HEK293 (cell line): Measurements from ENCODE around the gene RHOB.

ENCODE experiments used
- CTCF ChIA-PET: fragments of 350-600 bp; formaldehyde crosslinking; extraction: SDS; loops from one replicate; lab custom pipeline; 2021; ENCODE audit warnings: antibody characterized with exemption; lab: Yijun Ruan, JAX
- POLR2A ChIA-PET: fragments of 300-600 bp; formaldehyde crosslinking; extraction: SDS; loops from one replicate; lab custom pipeline; 2020; ENCODE audit warnings: antibody characterized with exemption, inconsistent platforms; lab: Yijun Ruan, JAX
- H3K27ac ChIP-seq: fragments of 200-500 bp; sonication (Bioruptor generic); 2 replicates; pipeline ENCODE4 v1.5.1; 2014; ENCODE audit warnings: low read depth, low read length, control low read depth, inconsistent platforms; ENCODE audit errors: extremely low read depth
- H3K36me3 ChIP-seq, 2 experiments: fragments of 200-500 bp in 1 of 2; sonication (Bioruptor generic) in 1 of 2; 1 replicate in 1 of 2; 2 replicates in 1 of 2; pipeline ENCODE4 v1.5.1; 2014 to 2017; ENCODE audit warnings: inconsistent platforms in 2 of 2, low read length in 2 of 2; ENCODE audit not compliant: control insufficient read depth in 2 of 2, insufficient read depth in 1 of 2
- H3K4me1 ChIP-seq: fragments of 200-500 bp; sonication (Bioruptor generic); 2 replicates; pipeline ENCODE4 v1.5.1; 2014; ENCODE audit warnings: mild to moderate bottlenecking, low read length, inconsistent platforms; ENCODE audit not compliant: control insufficient read depth, insufficient read depth
- H3K4me3 ChIP-seq: 2 replicates; pipeline ENCODE4 v1.5.1; 2011; ENCODE audit warnings: low read depth, mild to moderate bottlenecking, control low read depth, low read length, moderate library complexity
- H3K9me3 ChIP-seq: fragments of 200-500 bp; sonication (Bioruptor generic); 2 replicates; pipeline ENCODE4 v1.5.1; 2014; ENCODE audit warnings: low read depth, low read length, inconsistent platforms; ENCODE audit not compliant: control insufficient read depth, insufficient read depth
- BCL11A ChIP-seq: fragments of 450-650 bp; formaldehyde crosslinking; IDR thresholded peaks from 2 replicates; pipeline ENCODE4 v1.5.1; 2016; ENCODE audit warnings: low read depth, missing biosample characterization, missing genetic modification characterization
- HOXC10 ChIP-seq: sonication (generic); formaldehyde crosslinking; IDR thresholded peaks from 2 replicates; pipeline ENCODE4 v1.8.1; 2023; ENCODE audit warnings: mild to moderate bottlenecking, missing genetic modification reagents
- KLF7 ChIP-seq: fragments of 450-650 bp; formaldehyde crosslinking; IDR thresholded peaks from 2 replicates; pipeline ENCODE4 v1.5.1; 2016; ENCODE audit warnings: missing biosample characterization, missing genetic modification characterization, borderline replicate concordance
- KLF9 ChIP-seq: fragments of 450-650 bp; formaldehyde crosslinking; IDR thresholded peaks from 2 replicates; pipeline ENCODE4 v1.5.1; 2016; ENCODE audit warnings: missing biosample characterization, missing genetic modification characterization, low read depth
- SALL2 ChIP-seq: fragments of 450-650 bp; formaldehyde crosslinking; IDR thresholded peaks from 2 replicates; pipeline ENCODE4 v1.5.0; 2017; ENCODE audit warnings: missing biosample characterization, mild to moderate bottlenecking, missing genetic modification characterization, borderline replicate concordance
- SCRT2 ChIP-seq: fragments of 450-650 bp; formaldehyde crosslinking; IDR thresholded peaks from 2 replicates; pipeline ENCODE4 v1.5.1; 2016; ENCODE audit warnings: missing biosample characterization, missing genetic modification characterization
- SETDB1 ChIP-seq: IDR thresholded peaks from one replicate; pipeline ENCODE4 v1.6.1; 2017; ENCODE audit warnings: mild to moderate bottlenecking, low read length, moderate library complexity, mixed read lengths; ENCODE audit not compliant: insufficient read length
- YY1 ChIP-seq: fragments of 450-650 bp; formaldehyde crosslinking; IDR thresholded peaks from 2 replicates; pipeline ENCODE4 v1.5.1; 2018; ENCODE audit warnings: missing biosample characterization, missing genetic modification characterization
- ZNF146 ChIP-seq: fragments of 450-650 bp; formaldehyde crosslinking; IDR thresholded peaks from 2 replicates; pipeline ENCODE4 v1.5.1; 2016; ENCODE audit warnings: missing biosample characterization, missing genetic modification characterization
- ZNF16 ChIP-seq: fragments of 450-650 bp; formaldehyde crosslinking; IDR thresholded peaks from 2 replicates; pipeline ENCODE4 v1.5.1; 2016; ENCODE audit warnings: low read depth, missing biosample characterization, missing genetic modification characterization
- ZNF174 ChIP-seq: fragments of 450-650 bp; formaldehyde crosslinking; IDR thresholded peaks from 2 replicates; pipeline ENCODE4 v1.5.0; 2017; ENCODE audit warnings: missing biosample characterization, mild to moderate bottlenecking, missing genetic modification characterization
- ZNF175 ChIP-seq: fragments of 450-650 bp; formaldehyde crosslinking; IDR thresholded peaks from 2 replicates; pipeline ENCODE4 v1.5.1; 2016; ENCODE audit warnings: missing biosample characterization, missing genetic modification characterization
- ZNF18 ChIP-seq: fragments of 450-650 bp; formaldehyde crosslinking; IDR thresholded peaks from 2 replicates; pipeline ENCODE4 v1.5.1; 2016; ENCODE audit warnings: missing biosample characterization, missing genetic modification characterization
- ZNF19 ChIP-seq: fragments of 450-650 bp; formaldehyde crosslinking; IDR thresholded peaks from 2 replicates; pipeline ENCODE4; 2016; ENCODE audit warnings: missing biosample characterization, missing genetic modification characterization, low read depth
- ZNF211 ChIP-seq: fragments of 450-650 bp; formaldehyde crosslinking; IDR thresholded peaks from 2 replicates; pipeline ENCODE4 v1.5.1; 2016; ENCODE audit warnings: low read depth, missing biosample characterization, missing genetic modification characterization
- ZNF341 ChIP-seq: fragments of 450-650 bp; formaldehyde crosslinking; IDR thresholded peaks from 2 replicates; pipeline ENCODE4; 2016; ENCODE audit warnings: low read depth, missing biosample characterization, missing genetic modification characterization
- ZNF391 ChIP-seq: fragments of 450-650 bp; formaldehyde crosslinking; IDR thresholded peaks from 2 replicates; pipeline ENCODE4 v1.5.1; 2016; ENCODE audit warnings: low read depth, missing biosample characterization, missing genetic modification characterization, borderline replicate concordance
- ZNF433 ChIP-seq: fragments of 450-650 bp; formaldehyde crosslinking; IDR thresholded peaks from 2 replicates; pipeline ENCODE4 v1.5.1; 2016; ENCODE audit warnings: missing biosample characterization, missing genetic modification characterization, low read depth
- ZNF513 ChIP-seq: fragments of 450-650 bp; IDR thresholded peaks from 2 replicates; pipeline ENCODE4 v1.5.1; 2018; ENCODE audit warnings: missing biosample characterization, missing genetic modification characterization
- ZNF529 ChIP-seq: fragments of 450-650 bp; formaldehyde crosslinking; IDR thresholded peaks from 2 replicates; pipeline ENCODE4 v1.5.1; 2017; ENCODE audit warnings: missing genetic modification characterization, missing biosample characterization; ENCODE audit not compliant: insufficient replicate concordance
- ZNF571 ChIP-seq: fragments of 450-650 bp; formaldehyde crosslinking; IDR thresholded peaks from 2 replicates; pipeline ENCODE4 v1.5.0; 2017; ENCODE audit warnings: missing biosample characterization, missing genetic modification characterization
- ZNF626 ChIP-seq: fragments of 450-650 bp; sonication (Bioruptor Pico); formaldehyde crosslinking; IDR thresholded peaks from 2 replicates; pipeline ENCODE4 v1.5.1; 2018; ENCODE audit warnings: missing biosample characterization, missing genetic modification characterization, inconsistent platforms
- ZNF768 ChIP-seq: fragments of 450-650 bp; formaldehyde crosslinking; IDR thresholded peaks from 2 replicates; pipeline ENCODE4 v1.5.1; 2018; ENCODE audit warnings: missing biosample characterization, mild to moderate bottlenecking, missing genetic modification characterization
- ZNF792 ChIP-seq: fragments of 450-650 bp; formaldehyde crosslinking; IDR thresholded peaks from 2 replicates; pipeline ENCODE4 v1.5.1; 2016; ENCODE audit warnings: missing biosample characterization, missing genetic modification characterization
- ZSCAN23 ChIP-seq: fragments of 450-650 bp; formaldehyde crosslinking; IDR thresholded peaks from 2 replicates; pipeline ENCODE4 v1.5.1; 2016; ENCODE audit warnings: missing biosample characterization, missing genetic modification characterization
- ZXDB ChIP-seq: fragments of 450-650 bp; formaldehyde crosslinking; IDR thresholded peaks from 2 replicates; pipeline ENCODE4 v1.5.1; 2016; ENCODE audit warnings: missing biosample characterization, missing genetic modification characterization
- TF ChIP-seq, protein P1 (sequence below): fragments of 450-650 bp; formaldehyde crosslinking; IDR thresholded peaks from 2 replicates; pipeline ENCODE4 v1.5.0; 2017; ENCODE audit warnings: missing biosample characterization, missing genetic modification characterization, borderline replicate concordance
- TF ChIP-seq, protein P2 (sequence below): fragments of 450-650 bp; formaldehyde crosslinking; IDR thresholded peaks from 2 replicates; pipeline ENCODE4 v1.5.1; 2016; ENCODE audit warnings: missing biosample characterization, missing genetic modification characterization

RHOB gene

GRCh38 chr2:20419752-20420151 is 27.1 kb upstream of the RHOB start:
- H3K4me3 ChIP-seq = no peak overlapping the region
- CTCF ChIA-PET = interaction anchor here (0.5 to 1.8 kb wide), 2 partner anchors 8 to 221 kb away, joined by 4 to 10 read pairs; no protein-coding TSS in a partner anchor
- no peaks in the 10 kb centered on the region for H3K9me3 ChIP-seq
- no peak for TF ChIP-seq ZNF768 (tag by site-specific recombination)
- TF ChIP-seq ZNF211 = no peak
- no peak for TF ChIP-seq ZXDB (tag by site-specific recombination)
- no peak for TF ChIP-seq BCL11A (tag by site-specific recombination)
- no peak for TF ChIP-seq KLF7 (tag by site-specific recombination)
- no peak for TF ChIP-seq ZNF626 (tag by site-specific recombination)
- no peak for TF ChIP-seq YY1 (tag by site-specific recombination)
- no peak for TF ChIP-seq ZNF433 (tag by site-specific recombination)
- TF ChIP-seq SALL2 (tag by site-specific recombination) = no peak
- TF ChIP-seq ZNF19 (tag by site-specific recombination) = no peak
- TF ChIP-seq ZNF529 (tag by site-specific recombination) = no peak
- H3K4me1 ChIP-seq = no peaks in the 10 kb centered on the region
- H3K36me3 ChIP-seq = no peaks in the 10 kb centered on the region
- POLR2A ChIA-PET = interaction anchor here (1.3 kb wide), 1 partner anchor 27 kb away, joined by 3 read pairs; the partner anchor contains the start of gene RHOB
- no peak overlapping the region for H3K27ac ChIP-seq

DNA sequence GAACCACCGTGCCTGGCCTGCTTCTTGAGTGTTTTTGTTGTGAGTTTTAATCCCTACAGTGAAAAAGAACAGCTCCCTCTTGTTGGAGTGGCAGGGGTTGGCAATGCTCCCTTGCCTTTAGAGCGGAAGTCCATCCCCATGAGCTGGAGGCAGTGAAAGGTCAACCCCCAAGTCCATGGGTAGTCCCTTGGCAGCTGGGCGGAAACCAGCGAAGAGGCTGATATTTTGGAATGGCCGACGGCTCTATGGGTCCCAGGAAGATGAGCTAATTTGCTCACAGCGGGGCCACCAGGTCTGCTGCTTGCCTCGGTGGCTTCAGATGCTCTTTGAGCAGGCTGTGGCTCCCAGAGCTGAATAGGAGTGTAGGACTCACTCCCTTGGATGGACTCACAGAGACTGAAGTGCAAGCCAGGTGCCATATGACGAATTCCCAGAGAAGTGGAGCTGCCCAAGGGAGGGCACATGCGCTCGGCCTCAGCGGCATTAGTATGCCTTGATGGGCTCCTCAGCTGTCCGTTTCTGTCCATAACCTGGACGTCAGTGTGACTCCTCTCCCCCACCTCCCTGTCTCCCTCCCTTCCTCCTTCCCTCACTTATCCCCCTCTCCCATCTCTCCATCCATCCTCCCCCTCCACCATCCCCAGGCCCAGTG is 25.4 kb upstream of the RHOB start:
- H3K36me3 ChIP-seq = no peaks in the 10 kb centered on the region
- ChIA-PET CTCF (interaction anchor here (0.5 to 2.9 kb wide), 5 partner anchors 11 to 215 kb away, joined by 3 to 17 read pairs (median 5); no protein-coding TSS in a partner anchor), POLR2A (no interaction called here)
- H3K4me3 ChIP-seq = no peak overlapping the region
- no peaks in the 10 kb centered on the region for H3K4me1 ChIP-seq
- H3K9me3 ChIP-seq = no peaks in the 10 kb centered on the region
- no peak overlapping the region for H3K27ac ChIP-seq
- TF ChIP-seq SETDB1 = no peak
- TF ChIP-seq, protein P1, sequence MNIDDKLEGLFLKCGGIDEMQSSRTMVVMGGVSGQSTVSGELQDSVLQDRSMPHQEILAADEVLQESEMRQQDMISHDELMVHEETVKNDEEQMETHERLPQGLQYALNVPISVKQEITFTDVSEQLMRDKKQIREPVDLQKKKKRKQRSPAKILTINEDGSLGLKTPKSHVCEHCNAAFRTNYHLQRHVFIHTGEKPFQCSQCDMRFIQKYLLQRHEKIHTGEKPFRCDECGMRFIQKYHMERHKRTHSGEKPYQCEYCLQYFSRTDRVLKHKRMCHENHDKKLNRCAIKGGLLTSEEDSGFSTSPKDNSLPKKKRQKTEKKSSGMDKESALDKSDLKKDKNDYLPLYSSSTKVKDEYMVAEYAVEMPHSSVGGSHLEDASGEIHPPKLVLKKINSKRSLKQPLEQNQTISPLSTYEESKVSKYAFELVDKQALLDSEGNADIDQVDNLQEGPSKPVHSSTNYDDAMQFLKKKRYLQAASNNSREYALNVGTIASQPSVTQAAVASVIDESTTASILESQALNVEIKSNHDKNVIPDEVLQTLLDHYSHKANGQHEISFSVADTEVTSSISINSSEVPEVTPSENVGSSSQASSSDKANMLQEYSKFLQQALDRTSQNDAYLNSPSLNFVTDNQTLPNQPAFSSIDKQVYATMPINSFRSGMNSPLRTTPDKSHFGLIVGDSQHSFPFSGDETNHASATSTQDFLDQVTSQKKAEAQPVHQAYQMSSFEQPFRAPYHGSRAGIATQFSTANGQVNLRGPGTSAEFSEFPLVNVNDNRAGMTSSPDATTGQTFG (tag by site-specific recombination) = no peak
- no peak for TF ChIP-seq HOXC10 (CRISPR knock-in tag)
- no peak for TF ChIP-seq ZNF146 (tag by site-specific recombination)
- TF ChIP-seq ZNF16 (tag by site-specific recombination) = no peak
- TF ChIP-seq ZNF175 (tag by site-specific recombination) = no peak
- no peak for TF ChIP-seq ZNF571
- TF ChIP-seq ZNF174 (tag by site-specific recombination) = no peak
- TF ChIP-seq, protein P2, sequence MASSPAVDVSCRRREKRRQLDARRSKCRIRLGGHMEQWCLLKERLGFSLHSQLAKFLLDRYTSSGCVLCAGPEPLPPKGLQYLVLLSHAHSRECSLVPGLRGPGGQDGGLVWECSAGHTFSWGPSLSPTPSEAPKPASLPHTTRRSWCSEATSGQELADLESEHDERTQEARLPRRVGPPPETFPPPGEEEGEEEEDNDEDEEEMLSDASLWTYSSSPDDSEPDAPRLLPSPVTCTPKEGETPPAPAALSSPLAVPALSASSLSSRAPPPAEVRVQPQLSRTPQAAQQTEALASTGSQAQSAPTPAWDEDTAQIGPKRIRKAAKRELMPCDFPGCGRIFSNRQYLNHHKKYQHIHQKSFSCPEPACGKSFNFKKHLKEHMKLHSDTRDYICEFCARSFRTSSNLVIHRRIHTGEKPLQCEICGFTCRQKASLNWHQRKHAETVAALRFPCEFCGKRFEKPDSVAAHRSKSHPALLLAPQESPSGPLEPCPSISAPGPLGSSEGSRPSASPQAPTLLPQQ (tag by site-specific recombination) = no peak
- no peak for TF ChIP-seq ZNF18 (tag by site-specific recombination)
- no peak for TF ChIP-seq ZNF391 (tag by site-specific recombination)
- TF ChIP-seq ZNF513 (tag by site-specific recombination) = no peak
- no peak for TF ChIP-seq ZNF341 (tag by site-specific recombination)
- no peak for TF ChIP-seq KLF7 (tag by site-specific recombination)
- no peak for TF ChIP-seq KLF9 (tag by site-specific recombination)
- no peak for TF ChIP-seq YY1 (tag by site-specific recombination)
- TF ChIP-seq SCRT2 (tag by site-specific recombination) = no peak
- no peak for TF ChIP-seq ZSCAN23 (tag by site-specific recombination)
- TF ChIP-seq ZNF792 = no peak
